GM12878 (cell line): ENCODE results near the gene FOXR2. TPM values are rescaled to one million over a fixed set of nuclear protein-coding genes. Genes with fewer than 3 reads are reported as not detected.

Source experiments
- ATAC-seq: fragments of 200-7000 bp; cut with Tn5 transposase; 3 replicates; pipeline ENCODE4 v1.9.1; 2020; ENCODE audit warnings: mild to moderate bottlenecking, moderate library complexity
- BruUV-seq: library from RNA; stranded (reverse); fragments of 400-500 nt; replicated peaks from 2 replicates; lab custom pipeline; 2021; lab: Mats Ljungman, UMichigan
- CTCF ChIA-PET: fragments of 300-600 bp; sonication (Branson Sonifier 250); formaldehyde crosslinking; extraction: SDS; loops from one replicate; lab custom pipeline; 2021; ENCODE audit warnings: inconsistent platforms; lab: Yijun Ruan, JAX
- POLR2A ChIA-PET: fragments of 350-600 bp; formaldehyde crosslinking; extraction: SDS; loops from one replicate; lab custom pipeline; 2021; ENCODE audit warnings: inconsistent platforms; lab: Charles Lee
- RAD21 ChIA-PET: fragments of 300-600 bp; sonication (Branson Sonifier 250); formaldehyde crosslinking; loops from one replicate; lab custom pipeline; 2023; ENCODE audit warnings: antibody characterized with exemption; ENCODE audit not compliant: unreplicated experiment; lab: Charles Lee
- SMC1A ChIA-PET: fragments of 300-600 bp; sonication (Branson Sonifier 250); formaldehyde crosslinking; loops from one replicate; lab custom pipeline; 2023; ENCODE audit not compliant: unreplicated experiment, uncharacterized antibody; lab: Charles Lee
- DNase-seq: peaks from one replicate; pipeline ENCODE4 v3.0.0-alpha.2; 2011; ENCODE audit warnings: low read depth, low spot score
- FAIRE-seq: peaks from 3 replicates; lab custom pipeline; 2011; peaks lifted over from hg19 to GRCh38; lab: Jason Lieb, UNC
- H2AFZ ChIP-seq: 2 replicates; pipeline ENCODE4 v1.6.0; 2011; ENCODE audit warnings: low read depth, low read length, control low read depth; ENCODE audit not compliant: control insufficient read depth
- H3K27ac ChIP-seq: 2 replicates; pipeline ENCODE4 v1.5.1; 2011; ENCODE audit warnings: control low read depth; ENCODE audit not compliant: control insufficient read depth, insufficient read depth
- H3K27me3 ChIP-seq, 2 experiments: replicated peaks in 1 of 2; 2 replicates each; pipeline versions ENCODE4 v1.6.0 to v1.6.1; 2011; ENCODE audit warnings: low read length in 1 of 2; ENCODE audit not compliant: control insufficient read depth in 2 of 2, insufficient read depth in 2 of 2
- H3K36me3 ChIP-seq, 2 experiments: 2 replicates each; pipeline ENCODE4 v1.5.1; 2011; ENCODE audit warnings: low read length in 1 of 2; ENCODE audit not compliant: control insufficient read depth in 2 of 2, insufficient read depth in 2 of 2
- H3K4me1 ChIP-seq: 2 replicates; pipeline ENCODE4 v1.6.1; 2011; ENCODE audit warnings: mild to moderate bottlenecking, low read length, moderate library complexity, mixed read lengths; ENCODE audit not compliant: control insufficient read depth, insufficient read depth
- H3K4me2 ChIP-seq: 2 replicates; pipeline ENCODE4 v1.6.0; 2011; ENCODE audit warnings: control low read depth; ENCODE audit not compliant: control insufficient read depth, insufficient read depth
- H3K4me3 ChIP-seq: fragments of 200-600 bp; sonication (generic); 2 replicates; pipeline ENCODE4 v1.5.1; 2016
- H3K79me2 ChIP-seq: 2 replicates; pipeline ENCODE4 v1.6.0; 2011; ENCODE audit warnings: low read length; ENCODE audit not compliant: control insufficient read depth, insufficient read depth
- H3K9ac ChIP-seq: 2 replicates; pipeline ENCODE4 v1.8.0; 2011; ENCODE audit warnings: low read length, control low read depth, mixed read lengths; ENCODE audit not compliant: control insufficient read depth, insufficient read depth
- H3K9me3 ChIP-seq: replicated peaks from 3 replicates; pipeline ENCODE4 v1.5.1; 2011; ENCODE audit warnings: mild to moderate bottlenecking, low read length; ENCODE audit not compliant: control insufficient read depth, insufficient read depth
- H4K20me1 ChIP-seq: 2 replicates; pipeline ENCODE4 v1.6.0; 2011; ENCODE audit not compliant: control insufficient read depth, insufficient read depth
- CBFB ChIP-seq: IDR thresholded peaks from 2 replicates; pipeline ENCODE4 v1.6.1; 2016; ENCODE audit warnings: antibody characterized with exemption, low read depth
- NR2C1 ChIP-seq: fragments of 450-650 bp; IDR thresholded peaks from 2 replicates; pipeline ENCODE4 v1.6.1; 2017; ENCODE audit warnings: antibody characterized with exemption, mild to moderate bottlenecking, moderate library complexity
- SMAD1 ChIP-seq: fragments of 450-650 bp; IDR thresholded peaks from 2 replicates; pipeline ENCODE4 v1.6.1; 2018; ENCODE audit warnings: mild to moderate bottlenecking, low read depth; ENCODE audit not compliant: partially characterized antibody
- YBX1 ChIP-seq: fragments of 450-650 bp; IDR thresholded peaks from 2 replicates; pipeline ENCODE4 v1.6.1; 2016; ENCODE audit warnings: antibody characterized with exemption
- ZNF207 ChIP-seq: fragments of 450-650 bp; IDR thresholded peaks from 2 replicates; pipeline ENCODE4 v1.6.1; 2014; ENCODE audit warnings: antibody characterized with exemption, mild to moderate bottlenecking, borderline replicate concordance
- WGBS: methylation state at CpG from one replicate; pipeline ENCODE4 v1.1.6; 2016; ENCODE audit warnings: low lambda C conversion rate; ENCODE audit not compliant: insufficient replicate concordance, insufficient coverage; ENCODE audit errors: missing lambda C conversion rate; 5-methylcytosine and 5-hydroxymethylcytosine counted together
- in situ Hi-C: fragments of 300-500 bp; cut with MboI; formaldehyde crosslinking; loops from 9 replicates; pipeline ENCODE4 v1.14.3; 2018; ENCODE audit warnings: mixed read lengths
- intact Hi-C: fragments of 100-400 bp; cut with micrococcal nuclease; formaldehyde crosslinking; loops from one replicate; pipeline ENCODE4 v1.14.2; 2022; ENCODE audit not compliant: unreplicated experiment
- polyA plus RNA-seq, 11 experiments: library from polyadenylated mRNA; depleted of rRNA in 4 of 11; unstranded in 6 of 11; stranded (reverse) in 5 of 11; fragments of >200 nt; fragmentation: Nextera tagmentation in 4 of 11; fragmentation: Illumina TruSeq in 1 of 11; extraction: Ambion mirVana in 4 of 11; extraction: Trizol in 1 of 11; gene quantifications; 1 replicate in 1 of 11; 2 replicates in 10 of 11; pipeline versions ENCODE4 v1.2.1 to v1.2.3, GENCODE V29; 2011 to 2016; ENCODE audit warnings: inconsistent platforms in 2 of 11, missing spikeins in 2 of 11, low read depth in 1 of 11
- total RNA-seq, 4 experiments: library from RNA; depleted of rRNA in 3 of 4; stranded (reverse); fragments of >200 nt in 3 of 4; fragmentation: Illumina TruSeq in 1 of 4; extraction: Trizol in 1 of 4; gene quantifications; 2 replicates each; pipeline versions ENCODE4 v1.2.1 to v1.2.3, GENCODE V29; 2013 to 2021
- TF ChIP-seq, protein P1 (sequence below): IDR thresholded peaks from 2 replicates; pipeline ENCODE4 v1.6.1; 2012; ENCODE audit warnings: mild to moderate bottlenecking, low read depth, low read length

The FOXR2 gene
- total and polyA plus RNA-seq, 10 of the 15 experiments (the other 5 are each of a cell fraction or from before 2014, with no cell fraction given) = not detected

- in situ Hi-C loops (no loop called here), intact Hi-C loops (no loop called here)
- ATAC-seq = no peak
- no peaks in the 10 kb centered on the region for H3K27me3 ChIP-seq
- H3K4me1 ChIP-seq = no peaks in the 10 kb centered on the region
- H3K4me2 ChIP-seq = no peak overlapping the region
- RAD21 ChIA-PET = no interaction called here
- H3K9ac ChIP-seq = no peak overlapping the region
- no peak overlapping the region for H3K27ac ChIP-seq
- 29% methylated on average over 3 of the region's 3 CpGs for WGBS
- CTCF ChIA-PET = no interaction called here
- no peaks in the 10 kb centered on the region for H3K79me2 ChIP-seq
- DNase-seq = no peak
- POLR2A ChIA-PET = no interaction called here
- SMC1A ChIA-PET = no interaction called here
- no peaks in the 10 kb centered on the region for H3K9me3 ChIP-seq
- H3K4me3 ChIP-seq = no peak overlapping the region
- H2AFZ ChIP-seq = no peak overlapping the region
- no peaks in the 10 kb centered on the region for H3K36me3 ChIP-seq
- BruUV-seq = no TSS peak
- H4K20me1 ChIP-seq = no peaks in the 10 kb centered on the region
- FAIRE-seq = no peak
- no peak for TF ChIP-seq YBX1
Measured at GRCh38 chrX:55663584-55663983, 40.4 kb downstream of the FOXR2 start.

DNA sequence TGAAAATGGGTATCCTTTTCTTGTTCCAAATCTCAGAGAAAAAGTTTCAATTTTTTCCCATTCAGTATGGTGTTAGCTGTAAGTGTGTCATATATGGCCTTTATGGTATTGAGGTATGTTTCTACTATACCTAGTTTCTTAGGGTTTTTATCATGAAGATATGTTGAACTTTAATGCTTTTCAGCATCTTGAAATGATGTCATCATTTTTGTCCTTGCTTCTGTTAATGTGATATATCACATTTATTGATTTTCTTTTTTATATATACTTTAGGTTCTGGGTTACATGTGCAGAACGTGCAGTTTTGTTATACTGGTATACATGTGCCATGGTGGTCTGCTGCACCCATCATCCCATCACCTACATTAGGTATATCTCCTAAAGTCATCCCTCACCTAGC lies 44.9 kb downstream of the FOXR2 start:
- Histone ChIP-seq H3K4me1 (no peaks in the 10 kb centered on the region), H3K9me3 (no peaks in the 10 kb centered on the region), H3K36me3 (no peaks in the 10 kb centered on the region), H4K20me1 (no peaks in the 10 kb centered on the region), H3K79me2 (no peaks in the 10 kb centered on the region), H3K4me3 (no peak overlapping the region)
- no peak for ATAC-seq
- RAD21 ChIA-PET = no interaction called here
- BruUV-seq = no TSS peak
- 23% methylated on average over 1 of the region's 1 CpG for WGBS
- in situ Hi-C loops = no loop called here
- SMC1A ChIA-PET = interaction anchor here (0.6 kb wide), 1 partner anchor 242 kb away, joined by 3 read pairs; no protein-coding TSS in a partner anchor
- no peak for TF ChIP-seq SMAD1
- TF ChIP-seq, protein P1, sequence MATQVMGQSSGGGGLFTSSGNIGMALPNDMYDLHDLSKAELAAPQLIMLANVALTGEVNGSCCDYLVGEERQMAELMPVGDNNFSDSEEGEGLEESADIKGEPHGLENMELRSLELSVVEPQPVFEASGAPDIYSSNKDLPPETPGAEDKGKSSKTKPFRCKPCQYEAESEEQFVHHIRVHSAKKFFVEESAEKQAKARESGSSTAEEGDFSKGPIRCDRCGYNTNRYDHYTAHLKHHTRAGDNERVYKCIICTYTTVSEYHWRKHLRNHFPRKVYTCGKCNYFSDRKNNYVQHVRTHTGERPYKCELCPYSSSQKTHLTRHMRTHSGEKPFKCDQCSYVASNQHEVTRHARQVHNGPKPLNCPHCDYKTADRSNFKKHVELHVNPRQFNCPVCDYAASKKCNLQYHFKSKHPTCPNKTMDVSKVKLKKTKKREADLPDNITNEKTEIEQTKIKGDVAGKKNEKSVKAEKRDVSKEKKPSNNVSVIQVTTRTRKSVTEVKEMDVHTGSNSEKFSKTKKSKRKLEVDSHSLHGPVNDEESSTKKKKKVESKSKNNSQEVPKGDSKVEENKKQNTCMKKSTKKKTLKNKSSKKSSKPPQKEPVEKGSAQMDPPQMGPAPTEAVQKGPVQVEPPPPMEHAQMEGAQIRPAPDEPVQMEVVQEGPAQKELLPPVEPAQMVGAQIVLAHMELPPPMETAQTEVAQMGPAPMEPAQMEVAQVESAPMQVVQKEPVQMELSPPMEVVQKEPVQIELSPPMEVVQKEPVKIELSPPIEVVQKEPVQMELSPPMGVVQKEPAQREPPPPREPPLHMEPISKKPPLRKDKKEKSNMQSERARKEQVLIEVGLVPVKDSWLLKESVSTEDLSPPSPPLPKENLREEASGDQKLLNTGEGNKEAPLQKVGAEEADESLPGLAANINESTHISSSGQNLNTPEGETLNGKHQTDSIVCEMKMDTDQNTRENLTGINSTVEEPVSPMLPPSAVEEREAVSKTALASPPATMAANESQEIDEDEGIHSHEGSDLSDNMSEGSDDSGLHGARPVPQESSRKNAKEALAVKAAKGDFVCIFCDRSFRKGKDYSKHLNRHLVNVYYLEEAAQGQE = no peak
- TF ChIP-seq ZNF207 = no peak
- TF ChIP-seq CBFB = no peak
- no peak for TF ChIP-seq NR2C1
- TF ChIP-seq, all 136 proteins: peak for 0
- Histone ChIP-seq H3K27me3 (no peaks in the 10 kb centered on the region), H3K9ac (no peak overlapping the region), H3K4me2 (no peak overlapping the region), H2AFZ (no peak overlapping the region), H3K27ac (no peak overlapping the region)
- ChIA-PET CTCF (interaction anchor here (1.3 kb wide), 1 partner anchor 12 kb away, joined by 3 read pairs; no protein-coding TSS in a partner anchor), POLR2A (no interaction called here)
- DNase-seq (no peak), FAIRE-seq (no peak)
- intact Hi-C loops = no loop called here
